GM12878 (cell line): ENCODE measurements around the gene MATN4.

Source experiments
- CHD4 ChIP-seq: fragments of 200-600 bp; sonication (generic); IDR thresholded peaks from 2 replicates; pipeline ENCODE4 v1.6.1; 2016; ENCODE audit warnings: mild to moderate bottlenecking
- EZH2 ChIP-seq: IDR thresholded peaks from 2 replicates; pipeline ENCODE4 v1.6.1; 2012; ENCODE audit warnings: low read depth, mild to moderate bottlenecking, control low read depth, inconsistent platforms, low read length, borderline replicate concordance; ENCODE audit not compliant: control insufficient read depth
- MYC ChIP-seq: IDR thresholded peaks from 2 replicates; pipeline ENCODE4 v1.6.1; 2011; ENCODE audit warnings: mild to moderate bottlenecking, low read length, moderate library complexity, inconsistent platforms; ENCODE audit not compliant: insufficient read depth, insufficient replicate concordance, insufficient read length, severe bottlenecking
- NKRF ChIP-seq: fragments of 450-650 bp; conservative IDR thresholded peaks from 2 replicates; pipeline ENCODE4 v1.6.1; 2017; ENCODE audit warnings: mild to moderate bottlenecking, moderate library complexity
- RUNX3 ChIP-seq: IDR thresholded peaks from 2 replicates; pipeline ENCODE4 v1.6.1; 2012; ENCODE audit warnings: low read length, inconsistent platforms
- SMC3 ChIP-seq: IDR thresholded peaks from 2 replicates; pipeline ENCODE4 v1.6.1; 2011; ENCODE audit warnings: low read length, improper control_type of control experiment, borderline replicate concordance
- SPI1 ChIP-seq: IDR thresholded peaks from 2 replicates; pipeline ENCODE4 v1.6.1; 2011; ENCODE audit warnings: low read depth, mild to moderate bottlenecking, low read length, moderate library complexity, borderline replicate concordance; ENCODE audit not compliant: insufficient read depth
- SREBF1 ChIP-seq: IDR thresholded peaks from 2 replicates; pipeline ENCODE4 v1.6.1; 2012; ENCODE audit warnings: mild to moderate bottlenecking, low read length
- STAT1 ChIP-seq: fragments of 450-650 bp; conservative IDR thresholded peaks from 2 replicates; pipeline ENCODE4 v1.6.1; 2014; ENCODE audit warnings: antibody characterized with exemption, mild to moderate bottlenecking

GRCh38 chr20:45350217-45350616 is 42.1 kb upstream of the MATN4 start:
- TF ChIP-seq NKRF (no peak), SPI1 (no peak), MYC (no peak), CHD4 (no peak), SREBF1 (no peak), EZH2 (no peak), SMC3 (no peak), STAT1 (no peak), RUNX3 (no peak)
